ENCODE results near the gene FSIP1. TPM values are rescaled to one million over a fixed set of nuclear protein-coding genes. Genes with fewer than 3 reads are reported as not detected.

Gene FSIP1
- polyA plus RNA-seq, 3 donors: 0.10 to 0.48 (median 0.21) TPM

DNA sequence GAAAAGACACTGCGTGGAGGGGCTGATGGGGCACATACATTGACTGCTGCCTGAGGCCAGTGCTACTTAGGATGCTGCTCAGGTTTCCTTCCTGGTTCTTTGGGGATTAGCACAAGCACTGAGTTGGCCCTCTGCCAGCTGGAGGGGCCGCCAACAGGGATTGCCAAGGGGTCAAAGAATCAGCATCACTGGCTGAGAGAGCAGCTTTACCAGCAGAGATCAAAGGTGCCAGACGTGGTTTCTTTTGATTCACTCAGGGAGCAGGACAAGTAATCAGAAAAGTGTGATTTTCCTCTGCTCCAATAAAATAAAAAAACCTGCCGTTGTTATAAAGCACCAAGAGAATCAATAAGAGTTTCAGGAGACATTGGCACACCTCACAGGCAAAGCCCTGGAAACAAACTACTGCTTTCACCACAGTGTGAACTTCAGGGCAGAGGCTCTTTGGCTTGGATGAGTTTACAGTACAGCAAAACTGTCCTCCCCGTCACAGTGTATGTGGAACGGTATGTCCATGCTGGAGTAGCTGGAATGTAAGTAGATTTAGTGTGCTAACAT, 45.8 kb upstream of the FSIP1 start:
- H3K4me3 ChIP-seq (replicated peaks in 1 of 3; ENCODE audit: low read depth in 2 of 3, low read length in 3 of 3): no peak overlapping the region
- Mint-ChIP-seq H3K9me3 (peaks cover 0 to 8% (median 1%) of the 10 kb centered on the region in 7 donors), H3K4me1 (peaks cover 2% of the 10 kb centered on the region), H3K27ac (no peak overlapping the region), H3K36me3 (no peaks in the 10 kb centered on the region), H3K27me3 (ENCODE audit: low read depth in 3 of 3) (peaks cover 0 to 4% (median 2%) of the 10 kb centered on the region in 3 donors), H3K4me3 (no peak overlapping the region)
- no peak overlapping the region for H3K9ac ChIP-seq (ENCODE audit: insufficient read depth, low read length, poor library complexity, severe bottlenecking)
- H3K4me2 ChIP-seq (replicated peaks; ENCODE audit: extremely low read depth, low read length, poor library complexity, severe bottlenecking): no peak overlapping the region
- intact Hi-C loops (cut with micrococcal nuclease): no loop called here
- DNase-seq: no peak
- TF ChIP-seq, protein P1, sequence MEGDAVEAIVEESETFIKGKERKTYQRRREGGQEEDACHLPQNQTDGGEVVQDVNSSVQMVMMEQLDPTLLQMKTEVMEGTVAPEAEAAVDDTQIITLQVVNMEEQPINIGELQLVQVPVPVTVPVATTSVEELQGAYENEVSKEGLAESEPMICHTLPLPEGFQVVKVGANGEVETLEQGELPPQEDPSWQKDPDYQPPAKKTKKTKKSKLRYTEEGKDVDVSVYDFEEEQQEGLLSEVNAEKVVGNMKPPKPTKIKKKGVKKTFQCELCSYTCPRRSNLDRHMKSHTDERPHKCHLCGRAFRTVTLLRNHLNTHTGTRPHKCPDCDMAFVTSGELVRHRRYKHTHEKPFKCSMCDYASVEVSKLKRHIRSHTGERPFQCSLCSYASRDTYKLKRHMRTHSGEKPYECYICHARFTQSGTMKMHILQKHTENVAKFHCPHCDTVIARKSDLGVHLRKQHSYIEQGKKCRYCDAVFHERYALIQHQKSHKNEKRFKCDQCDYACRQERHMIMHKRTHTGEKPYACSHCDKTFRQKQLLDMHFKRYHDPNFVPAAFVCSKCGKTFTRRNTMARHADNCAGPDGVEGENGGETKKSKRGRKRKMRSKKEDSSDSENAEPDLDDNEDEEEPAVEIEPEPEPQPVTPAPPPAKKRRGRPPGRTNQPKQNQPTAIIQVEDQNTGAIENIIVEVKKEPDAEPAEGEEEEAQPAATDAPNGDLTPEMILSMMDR (IDR thresholded peaks at IDR 0.05): no peak
- H3K27ac ChIP-seq (ENCODE audit: low read depth in 1 of 2, low read length in 2 of 2): no peak overlapping the region
- WGBS (ENCODE audit: insufficient coverage): 95% methylated on average over 4 of the region's 6 CpGs
- no peaks in the 10 kb centered on the region for H3K79me2 ChIP-seq (ENCODE audit: insufficient read depth, low read length)
- no peaks in the 10 kb centered on the region for H3K27me3 ChIP-seq (ENCODE audit: control insufficient read depth in 2 of 2, insufficient read depth in 2 of 2, low read length in 2 of 2)
- H3K36me3 ChIP-seq (replicated peaks in 1 of 2; ENCODE audit: control insufficient read depth in 1 of 2, insufficient read depth in 2 of 2, low read length in 2 of 2): no peaks in the 10 kb centered on the region
- H3K4me1 ChIP-seq (ENCODE audit: control insufficient read depth in 1 of 2, insufficient read depth in 2 of 2, low read length in 2 of 2): no peaks in the 10 kb centered on the region
- H2AFZ ChIP-seq (ENCODE audit: insufficient read depth, low read depth, low read length, poor library complexity, severe bottlenecking): no peak overlapping the region
- no peaks in the 10 kb centered on the region for H4K20me1 ChIP-seq (ENCODE audit: insufficient read depth, low read length)
- H3K9me3 ChIP-seq (replicated peaks in 1 of 2; ENCODE audit: control insufficient read depth in 1 of 2, insufficient read depth in 1 of 2, low read length in 2 of 2): no peaks in the 10 kb centered on the region

DNA sequence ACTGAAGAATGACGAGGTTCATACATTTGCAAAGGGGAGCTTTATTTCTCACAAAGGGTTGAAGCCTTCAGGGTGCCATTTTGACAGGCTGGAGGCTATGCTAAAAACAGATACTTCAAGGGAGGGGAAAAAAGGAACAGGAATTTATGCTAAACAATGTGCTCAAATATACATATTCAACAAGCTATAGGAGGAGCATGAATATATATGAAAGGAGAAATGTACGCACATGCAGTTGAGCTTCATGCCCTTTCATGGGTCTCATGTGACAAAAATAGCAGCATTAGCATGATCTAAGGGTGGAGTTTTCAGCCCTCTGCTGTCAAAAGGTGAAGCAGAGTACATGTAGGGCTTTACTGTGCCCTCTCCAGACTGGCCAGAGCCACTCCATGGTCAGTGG, 44.3 kb upstream of the FSIP1 start:
- no peaks in the 10 kb centered on the region for H3K4me1 ChIP-seq (ENCODE audit: control insufficient read depth in 1 of 2, insufficient read depth in 2 of 2, low read length in 2 of 2)
- H3K9ac ChIP-seq (ENCODE audit: insufficient read depth, low read length, poor library complexity, severe bottlenecking): no peak overlapping the region
- H3K4me2 ChIP-seq (replicated peaks; ENCODE audit: extremely low read depth, low read length, poor library complexity, severe bottlenecking): no peak overlapping the region
- H3K27ac ChIP-seq (ENCODE audit: low read depth in 1 of 2, low read length in 2 of 2): no peak overlapping the region
- no peaks in the 10 kb centered on the region for H3K36me3 ChIP-seq (replicated peaks in 1 of 2; ENCODE audit: control insufficient read depth in 1 of 2, insufficient read depth in 2 of 2, low read length in 2 of 2)
- DNase-seq: no peak
- no peak overlapping the region for H3K4me3 ChIP-seq (replicated peaks in 1 of 3; ENCODE audit: low read depth in 2 of 3, low read length in 3 of 3)
- H3K27me3 ChIP-seq (ENCODE audit: control insufficient read depth in 2 of 2, insufficient read depth in 2 of 2, low read length in 2 of 2): no peaks in the 10 kb centered on the region
- H4K20me1 ChIP-seq (ENCODE audit: insufficient read depth, low read length): no peaks in the 10 kb centered on the region
- Mint-ChIP-seq H3K27me3 (ENCODE audit: low read depth in 3 of 3) (peaks cover 0 to 4% (median 2%) of the 10 kb centered on the region in 3 donors), H3K36me3 (no peaks in the 10 kb centered on the region), H3K9me3 (peaks cover 0 to 8% (median 1%) of the 10 kb centered on the region in 7 donors), H3K27ac (no peak overlapping the region), H3K4me1 (peaks cover 2% of the 10 kb centered on the region), H3K4me3 (no peak overlapping the region)
- peak overlapping the region; percentile 11 for H2AFZ ChIP-seq (ENCODE audit: insufficient read depth, low read depth, low read length, poor library complexity, severe bottlenecking)
- H3K79me2 ChIP-seq (ENCODE audit: insufficient read depth, low read length): no peaks in the 10 kb centered on the region
- TF ChIP-seq, protein P1 (IDR thresholded peaks at IDR 0.05): no peak
- intact Hi-C loops (cut with micrococcal nuclease): no loop called here
- no peaks in the 10 kb centered on the region for H3K9me3 ChIP-seq (replicated peaks in 1 of 2; ENCODE audit: control insufficient read depth in 1 of 2, insufficient read depth in 1 of 2, low read length in 2 of 2)
- WGBS (ENCODE audit: insufficient coverage): 100% methylated on average over 1 of the region's 2 CpGs

Measured in CD14-positive monocyte (primary cell).